Activated gamma-delta T cell treated with anti-CD3 and anti-CD28 coated beads, Interleukin-2, amount 50 U/mL, for 16 hours (primary cell): Measurements from ENCODE around the gene HTR1D.

ENCODE experiments used
- DNase-seq: peaks from one replicate; pipeline ENCODE4 v3.0.0-alpha.2; 2020; ENCODE audit warnings: low read depth

The HTR1D gene

DNA sequence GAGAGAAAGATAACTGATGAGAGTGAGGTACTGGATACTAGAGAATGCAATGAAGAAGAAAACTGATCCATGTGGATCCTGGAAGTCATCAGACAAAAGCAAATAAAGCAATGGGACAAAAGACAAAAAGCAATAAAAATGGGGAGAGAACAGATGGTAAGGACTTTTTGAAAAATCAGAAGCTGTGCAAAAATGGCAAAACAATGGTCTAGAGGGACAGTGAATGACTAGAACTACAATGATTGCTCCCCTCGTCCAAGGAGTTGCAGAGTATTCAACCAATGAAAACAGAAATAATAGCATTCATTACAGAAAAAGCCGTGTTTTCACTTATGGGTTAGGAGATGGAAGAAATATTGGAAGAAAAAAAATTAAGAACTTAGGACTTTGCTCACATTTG lies 67.2 kb downstream of the HTR1D start:
- no peak for DNase-seq

DNA sequence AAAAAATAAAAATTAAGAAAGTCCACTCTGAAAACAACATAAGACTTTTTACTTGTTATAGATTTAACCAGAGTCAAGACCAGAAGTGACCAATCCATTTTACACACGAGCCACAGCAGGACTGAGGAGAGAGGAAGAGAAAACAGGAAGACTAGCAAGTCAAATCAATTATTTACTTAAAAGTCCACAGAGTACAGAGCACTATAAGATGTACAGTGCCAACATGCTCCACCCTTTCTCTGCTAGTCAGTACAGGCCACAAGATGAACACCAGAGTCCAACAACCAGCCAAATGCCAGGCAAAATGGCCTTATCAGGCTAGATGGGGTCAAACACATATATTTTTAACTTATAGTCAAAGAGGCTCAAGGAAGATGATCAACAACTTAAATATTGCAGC lies 68.2 kb downstream of the HTR1D start:
- no peak for DNase-seq

DNA sequence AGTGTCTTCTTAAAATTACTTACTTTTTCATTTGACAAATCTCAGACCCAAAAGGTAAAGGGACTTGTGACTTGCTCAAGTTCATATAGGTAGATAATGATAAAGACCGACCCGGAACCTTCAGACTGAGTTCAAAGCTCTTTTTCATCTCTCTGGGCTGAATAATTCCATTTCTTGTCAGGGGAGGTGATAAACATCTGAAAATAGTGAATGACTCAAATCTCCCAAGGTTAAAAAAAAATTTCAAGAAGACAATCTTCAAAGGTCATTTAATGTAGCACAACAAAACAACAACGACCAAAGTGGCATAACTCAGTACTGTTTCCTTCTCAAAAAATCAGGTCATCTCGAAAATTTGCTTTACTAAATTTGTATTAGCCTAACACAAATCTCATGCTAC lies 69.2 kb downstream of the HTR1D start:
- DNase-seq = no peak
